Measurements from ENCODE around the gene CTSH. TPM values are rescaled to one million over a fixed set of nuclear protein-coding genes. Genes with fewer than 3 reads are reported as not detected.
"Not testable (repeated sequence)": the region's sequence is repeated elsewhere in the genome, so short reads cannot be mapped to it uniquely, and the experiment has no call there.

CTSH gene
- total RNA-seq, 1 donor from 2014 or later: 5.7 TPM

- not testable (repeated sequence) for DNase-seq (ENCODE audit: low read depth); FAIRE-seq; H3K9ac ChIP-seq (ENCODE audit: low read length); H3K9me3 Mint-ChIP-seq (ENCODE audit: unreplicated experiment); H3K27ac ChIP-seq (ENCODE audit: low read depth, low read length); H3K4me1 ChIP-seq (ENCODE audit: insufficient read depth, low read length); H3K4me2 ChIP-seq (ENCODE audit: low read length); H3K27ac Mint-ChIP-seq (ENCODE audit: unreplicated experiment); H2AFZ ChIP-seq (ENCODE audit: low read depth, low read length); H3K27me3 Mint-ChIP-seq (ENCODE audit: low read depth, unreplicated experiment); H3K4me3 Mint-ChIP-seq (ENCODE audit: unreplicated experiment); H3K27me3 ChIP-seq (ENCODE audit: insufficient read depth, low read length); H3K4me3 ChIP-seq (ENCODE audit: insufficient read depth, low read depth, low read length); H3K9me3 ChIP-seq (ENCODE audit: insufficient read depth, low read depth, low read length)
- Mint-ChIP-seq H3K36me3 (ENCODE audit: low read depth, unreplicated experiment) (peaks cover 27% of the 10 kb centered on the region), H3K4me1 (ENCODE audit: low read depth, unreplicated experiment) (peaks cover 17% of the 10 kb centered on the region)
- peaks cover 90% of the 10 kb centered on the region for H4K20me1 ChIP-seq (ENCODE audit: insufficient read depth, low read length)
- peaks cover 66% of the 10 kb centered on the region for H3K36me3 ChIP-seq (ENCODE audit: insufficient read depth, low read length)
- peaks cover 60% of the 10 kb centered on the region for H3K79me2 ChIP-seq (ENCODE audit: insufficient read depth, low read length)
Observed at GRCh38 chr15:78900819-78901533, 43.9 kb downstream of the CTSH start.

- Histone ChIP-seq H4K20me1 (ENCODE audit: insufficient read depth, low read length) (peaks cover 88% of the 10 kb centered on the region), H3K4me2 (ENCODE audit: low read length) (no peak overlapping the region), H3K9me3 (ENCODE audit: insufficient read depth, low read depth, low read length) (no peaks in the 10 kb centered on the region), H2AFZ (ENCODE audit: low read depth, low read length) (no peak overlapping the region), H3K9ac (ENCODE audit: low read length) (no peak overlapping the region), H3K4me3 (ENCODE audit: insufficient read depth, low read depth, low read length) (no peak overlapping the region), H3K79me2 (ENCODE audit: insufficient read depth, low read length) (peaks cover 68% of the 10 kb centered on the region), H3K27me3 (ENCODE audit: insufficient read depth, low read length) (no peaks in the 10 kb centered on the region), H3K27ac (ENCODE audit: low read depth, low read length) (no peak overlapping the region), H3K36me3 (ENCODE audit: insufficient read depth, low read length) (peaks cover 79% of the 10 kb centered on the region), H3K4me1 (ENCODE audit: insufficient read depth, low read length) (no peaks in the 10 kb centered on the region)
- no peak for FAIRE-seq
- Mint-ChIP-seq H3K4me1 (ENCODE audit: low read depth, unreplicated experiment) (peaks cover 13% of the 10 kb centered on the region), H3K36me3 (ENCODE audit: low read depth, unreplicated experiment) (peaks cover 18% of the 10 kb centered on the region), H3K4me3 (ENCODE audit: unreplicated experiment) (no peak overlapping the region), H3K27me3 (ENCODE audit: low read depth, unreplicated experiment) (no peaks in the 10 kb centered on the region), H3K9me3 (ENCODE audit: unreplicated experiment) (no peaks in the 10 kb centered on the region), H3K27ac (ENCODE audit: unreplicated experiment) (peak overlapping the region; percentile 53)
- no peak for TF ChIP-seq CTCF (IDR thresholded peaks at IDR 0.05; ENCODE audit: insufficient read depth, low read depth, low read length)
- no peak for TF ChIP-seq EZH2 (IDR thresholded peaks at IDR 0.05; ENCODE audit: insufficient read depth, low read length)
- no peak for DNase-seq (ENCODE audit: low read depth)
Observed at GRCh38 chr15:78898540-78898939, 46.3 kb downstream of the CTSH start.

- DNase-seq (ENCODE audit: low read depth) (no peak), FAIRE-seq (no peak)
- H3K9me3 ChIP-seq (ENCODE audit: insufficient read depth, low read depth, low read length): no peaks in the 10 kb centered on the region
- peaks cover 90% of the 10 kb centered on the region for H4K20me1 ChIP-seq (ENCODE audit: insufficient read depth, low read length)
- no peak overlapping the region for H3K4me2 ChIP-seq (ENCODE audit: low read length)
- TF ChIP-seq EZH2 (IDR thresholded peaks at IDR 0.05; ENCODE audit: insufficient read depth, low read length) (no peak), CTCF (IDR thresholded peaks at IDR 0.05; ENCODE audit: insufficient read depth, low read depth, low read length) (no peak)
- H3K27ac ChIP-seq (ENCODE audit: low read depth, low read length): no peak overlapping the region
- Mint-ChIP-seq H3K4me1 (ENCODE audit: low read depth, unreplicated experiment) (peaks cover 3% of the 10 kb centered on the region), H3K27ac (ENCODE audit: unreplicated experiment) (no peak overlapping the region), H3K9me3 (ENCODE audit: unreplicated experiment) (no peaks in the 10 kb centered on the region), H3K36me3 (ENCODE audit: low read depth, unreplicated experiment) (peaks cover 19% of the 10 kb centered on the region), H3K4me3 (ENCODE audit: unreplicated experiment) (no peak overlapping the region), H3K27me3 (ENCODE audit: low read depth, unreplicated experiment) (no peaks in the 10 kb centered on the region)
- H3K9ac ChIP-seq (ENCODE audit: low read length): no peak overlapping the region
- no peak overlapping the region for H3K4me3 ChIP-seq (ENCODE audit: insufficient read depth, low read depth, low read length)
- no peak overlapping the region for H2AFZ ChIP-seq (ENCODE audit: low read depth, low read length)
- H3K4me1 ChIP-seq (ENCODE audit: insufficient read depth, low read length): no peaks in the 10 kb centered on the region
- no peaks in the 10 kb centered on the region for H3K27me3 ChIP-seq (ENCODE audit: insufficient read depth, low read length)
- H3K79me2 ChIP-seq (ENCODE audit: insufficient read depth, low read length): peaks cover 90% of the 10 kb centered on the region
- peaks cover 85% of the 10 kb centered on the region for H3K36me3 ChIP-seq (ENCODE audit: insufficient read depth, low read length)
Observed at GRCh38 chr15:78895471-78895870, 49.4 kb downstream of the CTSH start.

Measured in astrocyte (in vitro differentiated cells and primary cell).